WERI-Rb-1 (cell line): ENCODE results near the gene DCBLD1.
A peak's percentile ranks its signal among the peaks of the same experiment; 100 is the strongest.

Source experiments
- DNase-seq: peaks from one replicate; pipeline ENCODE4 v3.0.0-alpha.2; 2020
- H3K27ac ChIP-seq: fragments of 250-450 bp; sonication (Bioruptor Pico); 2 replicates; pipeline ENCODE4 v1.5.1; 2020; ENCODE audit warnings: mild to moderate bottlenecking, moderate library complexity
- H3K27me3 ChIP-seq: fragments of 250-450 bp; sonication (Bioruptor Pico); 2 replicates; pipeline ENCODE4 v1.5.1; 2021; ENCODE audit warnings: mild to moderate bottlenecking, low read depth, moderate library complexity; ENCODE audit not compliant: insufficient read depth, severe bottlenecking
- H3K36me3 ChIP-seq: fragments of 250-450 bp; sonication (Bioruptor Pico); 2 replicates; pipeline ENCODE4 v1.5.1; 2020; ENCODE audit warnings: mild to moderate bottlenecking, moderate library complexity
- H3K4me3 ChIP-seq: 2 replicates; pipeline ENCODE4 v1.5.1; 2011; ENCODE audit warnings: low read depth, mild to moderate bottlenecking, control low read depth, low read length
- H3K9me3 ChIP-seq: fragments of 250-450 bp; sonication (Bioruptor Pico); 2 replicates; pipeline ENCODE4 v1.5.1; 2021; ENCODE audit warnings: mild to moderate bottlenecking, moderate library complexity; ENCODE audit not compliant: severe bottlenecking
- TF ChIP-seq, protein P1 (sequence below): IDR thresholded peaks from 2 replicates; pipeline ENCODE4 v1.5.1; 2011; ENCODE audit warnings: low read depth, mild to moderate bottlenecking, control low read depth, inconsistent platforms, low read length

DCBLD1 gene

DNA sequence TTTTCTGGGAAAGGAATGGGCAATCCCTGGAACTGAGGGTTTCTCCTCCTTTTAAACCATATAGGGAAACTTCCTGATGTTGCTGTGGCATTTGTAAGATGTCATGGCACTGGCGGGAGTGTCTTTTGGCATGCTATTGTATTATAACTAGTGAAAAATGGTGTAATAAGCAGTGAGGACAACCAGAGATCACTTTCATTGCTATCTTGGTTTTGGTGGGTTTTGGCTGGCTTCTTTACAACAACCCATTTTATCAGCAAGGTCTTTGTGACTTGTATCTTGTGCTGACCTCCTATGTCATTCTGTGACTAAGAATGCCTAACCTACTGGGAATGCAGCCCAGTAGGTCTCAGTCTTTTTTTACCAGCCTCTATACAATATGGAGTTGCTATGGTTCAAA, 9.1 kb upstream of the DCBLD1 start:
- H3K27me3 ChIP-seq, result no peaks in the 10 kb centered on the region
- H3K36me3 ChIP-seq, result no peaks in the 10 kb centered on the region

DNA sequence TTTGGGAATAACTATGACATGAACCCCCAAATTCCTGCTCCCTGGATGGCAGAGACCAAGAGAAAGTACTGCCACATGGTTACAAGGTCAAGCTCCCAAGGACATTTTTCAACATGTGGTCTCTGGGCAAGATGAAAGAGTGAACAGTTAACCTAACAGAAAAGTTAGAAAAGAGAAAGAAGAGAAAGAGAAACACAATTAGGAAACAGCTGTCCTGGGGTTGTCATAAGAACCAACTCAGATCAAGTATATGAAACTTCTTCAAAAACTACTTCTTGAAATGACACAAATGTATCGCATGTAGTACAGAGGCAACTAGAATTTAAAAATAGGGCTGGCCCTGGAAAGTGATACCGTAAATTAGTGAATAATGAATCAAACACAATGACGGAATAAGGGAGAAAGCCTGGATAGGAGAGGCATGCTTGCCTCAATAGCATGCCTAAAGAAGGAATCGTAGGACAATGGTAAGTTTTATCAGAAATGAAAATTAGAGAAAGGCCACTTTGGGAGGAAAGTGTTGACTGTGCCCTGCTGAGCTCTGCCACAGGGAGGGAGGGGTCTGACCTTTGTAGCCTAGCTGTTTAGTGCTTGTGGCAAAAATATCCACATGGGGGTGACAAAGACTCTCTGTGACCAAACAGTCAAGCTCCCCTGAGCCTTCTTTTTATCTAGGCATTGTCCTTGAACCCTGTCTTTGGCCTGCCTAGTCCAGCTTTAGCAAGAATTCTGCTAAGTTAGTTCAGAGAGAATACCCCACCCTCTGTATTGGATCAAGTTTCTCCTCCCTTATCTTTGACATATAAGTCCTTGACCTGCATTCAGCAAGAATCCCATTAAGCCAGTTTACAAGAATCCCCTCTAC, 4.3 kb upstream of the DCBLD1 start:
- peak; percentile 34 for DNase-seq
- Histone ChIP-seq H3K27ac (no peak overlapping the region), H3K9me3 (no peaks in the 10 kb centered on the region), H3K27me3 (no peaks in the 10 kb centered on the region), H3K4me3 (no peak overlapping the region), H3K36me3 (no peaks in the 10 kb centered on the region)
- TF ChIP-seq, protein P1, sequence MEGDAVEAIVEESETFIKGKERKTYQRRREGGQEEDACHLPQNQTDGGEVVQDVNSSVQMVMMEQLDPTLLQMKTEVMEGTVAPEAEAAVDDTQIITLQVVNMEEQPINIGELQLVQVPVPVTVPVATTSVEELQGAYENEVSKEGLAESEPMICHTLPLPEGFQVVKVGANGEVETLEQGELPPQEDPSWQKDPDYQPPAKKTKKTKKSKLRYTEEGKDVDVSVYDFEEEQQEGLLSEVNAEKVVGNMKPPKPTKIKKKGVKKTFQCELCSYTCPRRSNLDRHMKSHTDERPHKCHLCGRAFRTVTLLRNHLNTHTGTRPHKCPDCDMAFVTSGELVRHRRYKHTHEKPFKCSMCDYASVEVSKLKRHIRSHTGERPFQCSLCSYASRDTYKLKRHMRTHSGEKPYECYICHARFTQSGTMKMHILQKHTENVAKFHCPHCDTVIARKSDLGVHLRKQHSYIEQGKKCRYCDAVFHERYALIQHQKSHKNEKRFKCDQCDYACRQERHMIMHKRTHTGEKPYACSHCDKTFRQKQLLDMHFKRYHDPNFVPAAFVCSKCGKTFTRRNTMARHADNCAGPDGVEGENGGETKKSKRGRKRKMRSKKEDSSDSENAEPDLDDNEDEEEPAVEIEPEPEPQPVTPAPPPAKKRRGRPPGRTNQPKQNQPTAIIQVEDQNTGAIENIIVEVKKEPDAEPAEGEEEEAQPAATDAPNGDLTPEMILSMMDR, result peak; percentile 58

More for the DNA sequence above, 9.1 kb upstream of the DCBLD1 start:
- DNase-seq, result no peak
- Histone ChIP-seq H3K9me3 (no peaks in the 10 kb centered on the region), H3K4me3 (no peak overlapping the region), H3K27ac (no peak overlapping the region)
- TF ChIP-seq, protein P1, result no peak

DNA sequence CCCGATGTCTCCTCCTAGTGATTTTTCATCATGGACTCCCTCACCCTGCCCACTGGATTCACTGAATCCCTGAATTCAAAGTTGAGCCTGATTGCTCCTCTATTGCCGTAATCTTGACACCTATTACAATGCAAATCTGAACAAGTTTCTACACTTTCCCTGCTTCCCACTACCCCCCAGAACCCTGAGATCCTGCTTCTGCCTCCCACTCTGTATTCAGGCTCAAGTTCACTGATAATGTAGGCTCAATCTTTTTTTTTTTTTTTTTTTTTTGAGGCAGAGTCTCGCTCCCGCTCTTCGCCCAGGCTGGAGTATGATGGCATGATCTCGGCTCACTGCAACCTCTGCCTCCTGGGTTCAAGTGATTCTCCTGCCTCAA, 3.6 kb upstream of the DCBLD1 start:
- Histone ChIP-seq H3K27me3 (no peaks in the 10 kb centered on the region), H3K9me3 (no peaks in the 10 kb centered on the region), H3K27ac (no peak overlapping the region), H3K4me3 (no peak overlapping the region), H3K36me3 (no peaks in the 10 kb centered on the region)
- no peak for DNase-seq
- TF ChIP-seq, protein P1, result no peak

DNA sequence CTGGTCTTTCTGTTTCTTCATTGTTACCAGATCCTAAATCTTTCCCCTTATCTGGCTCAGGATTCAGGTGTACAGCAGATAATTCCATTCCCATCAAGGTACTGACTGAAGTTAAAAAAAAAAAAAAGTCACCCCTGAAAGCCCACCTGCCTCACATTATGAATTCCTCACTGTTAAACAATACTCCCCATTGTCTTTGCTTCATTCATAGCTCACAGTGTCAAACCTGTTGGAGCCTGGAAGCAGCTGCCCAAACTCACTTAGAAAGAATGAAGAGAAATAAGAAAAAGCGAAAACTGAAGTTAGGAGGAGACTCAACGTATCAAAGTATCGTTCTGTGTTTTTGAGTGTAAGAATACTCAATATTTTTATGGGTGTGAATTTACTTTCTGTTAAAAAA, 1.8 kb upstream of the DCBLD1 start:
- TF ChIP-seq, protein P1, result no peak
- no peak overlapping the region for H3K27ac ChIP-seq
- no peak for DNase-seq
- no peaks in the 10 kb centered on the region for H3K36me3 ChIP-seq
- H3K27me3 ChIP-seq, result no peaks in the 10 kb centered on the region
- no peak overlapping the region for H3K4me3 ChIP-seq
- H3K9me3 ChIP-seq, result no peaks in the 10 kb centered on the region

DNA sequence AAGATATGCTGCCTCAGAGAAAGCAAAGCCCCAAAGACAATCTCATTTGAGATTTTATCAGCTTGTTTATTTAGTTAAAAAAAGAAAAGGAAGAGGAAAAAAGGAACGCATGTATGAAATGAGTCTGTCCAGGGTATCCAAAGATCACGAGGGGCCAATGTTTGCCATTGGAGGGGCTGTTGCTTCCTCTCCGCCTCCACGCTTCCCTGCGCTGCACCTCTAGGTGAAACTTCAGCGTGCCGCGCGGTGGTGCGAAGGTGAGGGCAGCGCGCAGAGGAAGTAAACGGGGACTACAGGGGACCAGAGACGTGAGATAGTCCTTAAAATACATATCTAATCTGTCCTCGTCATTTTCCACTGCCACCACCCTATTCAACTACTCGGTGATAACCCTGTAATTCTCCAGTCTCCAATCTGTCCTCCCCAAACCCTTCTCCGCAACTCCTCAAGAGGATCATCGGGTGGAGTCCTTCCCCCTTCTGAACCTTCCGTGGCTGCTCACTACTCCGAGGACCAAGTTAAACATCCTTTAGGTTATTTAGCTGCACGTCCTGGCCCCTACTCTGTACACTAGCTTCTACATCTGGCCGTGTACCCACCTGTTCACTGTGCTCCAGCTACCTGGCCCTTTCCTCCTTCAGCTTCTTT, 1.1 kb upstream of the DCBLD1 start:
- H3K9me3 ChIP-seq, result no peaks in the 10 kb centered on the region
- no peak overlapping the region for H3K4me3 ChIP-seq
- no peak for DNase-seq
- no peak overlapping the region for H3K27ac ChIP-seq
- TF ChIP-seq, protein P1, result no peak
- H3K36me3 ChIP-seq, result no peaks in the 10 kb centered on the region
- no peaks in the 10 kb centered on the region for H3K27me3 ChIP-seq
